ENCODE results near the gene MARCHF10. TPM values are rescaled to one million over a fixed set of nuclear protein-coding genes. Genes with fewer than 3 reads are reported as not detected.

The MARCHF10 gene
- total RNA-seq, 4 donors from 2014 or later, result 2.1 TPM; not detected in 3

- no peak for DNase-seq
- in situ Hi-C loops (cut with MboI; ENCODE audit: low pct_ligation_motif_present in 1 of 4, low pct_unique_long_range_greater_than_20kb in 1 of 4, low sequenced_read_pairs in 3 of 4), result no loop called here
- Histone ChIP-seq H3K9me3 (no peaks in the 10 kb centered on the region), H3K27me3 (no peaks in the 10 kb centered on the region), H3K4me3 (no peak overlapping the region), H3K4me1 (peaks cover 14 to 27% (median 22%) of the 10 kb centered on the region in 4 donors), H3K36me3 (no peaks in the 10 kb centered on the region), H3K27ac (no peak overlapping the region)
- 60% methylated on average over 1 of the region's 1 CpG; no CpG with 5 or more reads in 1 of the 2 donors for WGBS, 2 donors (ENCODE audit: low coverage in 1 of 2)
- TF ChIP-seq POLR2AphosphoS5 (IDR thresholded peaks at IDR 0.05) (no peak), EP300 (IDR thresholded peaks at IDR 0.05; ENCODE audit: low read depth) (no peak), POLR2A (IDR thresholded peaks at IDR 0.05) (no peak), CTCF (IDR thresholded peaks at IDR 0.05) (no peak)
- intact Hi-C loops (cut with DNase I; ENCODE audit: low total_unique reads), result no loop called here
Measured at GRCh38 chr17:62656446-62656845, 151.7 kb downstream of the MARCHF10 start.

- Histone ChIP-seq H3K36me3 (no peaks in the 10 kb centered on the region), H3K27me3 (no peaks in the 10 kb centered on the region), H3K4me3 (no peak overlapping the region), H3K27ac (no peak overlapping the region), H3K9me3 (no peaks in the 10 kb centered on the region), H3K4me1 (peaks cover 14 to 27% (median 22%) of the 10 kb centered on the region in 4 donors)
- no peak for DNase-seq
- in situ Hi-C loops (cut with MboI; ENCODE audit: low pct_ligation_motif_present in 1 of 4, low pct_unique_long_range_greater_than_20kb in 1 of 4, low sequenced_read_pairs in 3 of 4) (no loop called here), intact Hi-C loops (cut with DNase I; ENCODE audit: low total_unique reads) (no loop called here)
- 68 to 74% methylated on average over 3 to 6 of the region's 6 CpGs for whole genome bisulfite sequencing, 2 donors (ENCODE audit: low coverage in 1 of 2)
- no peak for TF ChIP-seq POLR2A (IDR thresholded peaks at IDR 0.05)
- no peak for TF ChIP-seq EP300 (IDR thresholded peaks at IDR 0.05; ENCODE audit: low read depth)
- no peak for TF ChIP-seq POLR2AphosphoS5 (IDR thresholded peaks at IDR 0.05)
- TF ChIP-seq CTCF (IDR thresholded peaks at IDR 0.05), result no peak
Measured at GRCh38 chr17:62655656-62656055, 152.5 kb downstream of the MARCHF10 start.

- intact Hi-C loops (cut with DNase I; ENCODE audit: low total_unique reads) (no loop called here), in situ Hi-C loops (cut with MboI; ENCODE audit: low pct_ligation_motif_present in 1 of 4, low pct_unique_long_range_greater_than_20kb in 1 of 4, low sequenced_read_pairs in 3 of 4) (no loop called here)
- WGBS, 2 donors (ENCODE audit: low coverage in 1 of 2), result 59 to 67% methylated on average over 1 to 19 of the region's 19 CpGs
- TF ChIP-seq CTCF (IDR thresholded peaks at IDR 0.05), result no peak
- TF ChIP-seq POLR2AphosphoS5 (IDR thresholded peaks at IDR 0.05), result peak in 1 of 3 donors; percentile 22
- TF ChIP-seq POLR2A (IDR thresholded peaks at IDR 0.05), result no peak
- no peak for TF ChIP-seq EP300 (IDR thresholded peaks at IDR 0.05; ENCODE audit: low read depth)
- peak overlapping the region; percentile 49 to 58 (median 57) for H3K27ac ChIP-seq
- H3K9me3 ChIP-seq, result no peaks in the 10 kb centered on the region
- no peaks in the 10 kb centered on the region for H3K36me3 ChIP-seq
- H3K27me3 ChIP-seq, result no peaks in the 10 kb centered on the region
- no peak overlapping the region for H3K4me3 ChIP-seq
- peak; percentile 28 for DNase-seq
- peaks cover 14 to 27% (median 22%) of the 10 kb centered on the region in 4 donors for H3K4me1 ChIP-seq
Measured at GRCh38 chr17:62653826-62654761, 154.0 kb downstream of the MARCHF10 start.

GRCh38 chr17:62653002-62653825 is 154.9 kb downstream of the MARCHF10 start:
- Histone ChIP-seq H3K9me3 (no peaks in the 10 kb centered on the region), H3K4me3 (peak overlapping the region; percentile 17 to 55 (median 34)), H3K27ac (peak overlapping the region; percentile 49 to 58 (median 57)), H3K4me1 (peaks cover 14 to 34% (median 22%) of the 10 kb centered on the region in 4 donors), H3K27me3 (no peaks in the 10 kb centered on the region), H3K36me3 (no peaks in the 10 kb centered on the region)
- no peak for TF ChIP-seq CTCF (IDR thresholded peaks at IDR 0.05)
- TF ChIP-seq EP300 (IDR thresholded peaks at IDR 0.05; ENCODE audit: low read depth), result no peak
- TF ChIP-seq POLR2AphosphoS5 (IDR thresholded peaks at IDR 0.05), result no peak
- TF ChIP-seq POLR2A (IDR thresholded peaks at IDR 0.05), result no peak
- in situ Hi-C loops (cut with MboI; ENCODE audit: low pct_ligation_motif_present in 1 of 4, low pct_unique_long_range_greater_than_20kb in 1 of 4, low sequenced_read_pairs in 3 of 4) (no loop called here), intact Hi-C loops (cut with DNase I; ENCODE audit: low total_unique reads) (no loop called here)
- WGBS, 2 donors (ENCODE audit: low coverage in 1 of 2), result 6% methylated on average over 22 of the region's 30 CpGs; no CpG with 5 or more reads in 1 of the 2 donors
- DNase-seq, result peak; percentile 52

Measured in transverse colon (tissue), 4 donors.